HG02885 (cell line): Measurements from ENCODE around the gene KSR2.
"Not testable (repeated sequence)": the region's sequence is repeated elsewhere in the genome, so short reads cannot be mapped to it uniquely, and the experiment has no call there.

Experiments
- ATAC-seq: cut with Tn5 transposase; IDR thresholded peaks from one replicate; pipeline ENCODE4 v1.9.1; 2021; ENCODE audit warnings: mild to moderate bottlenecking; ENCODE audit not compliant: unreplicated experiment, poor library complexity

Gene KSR2

DNA sequence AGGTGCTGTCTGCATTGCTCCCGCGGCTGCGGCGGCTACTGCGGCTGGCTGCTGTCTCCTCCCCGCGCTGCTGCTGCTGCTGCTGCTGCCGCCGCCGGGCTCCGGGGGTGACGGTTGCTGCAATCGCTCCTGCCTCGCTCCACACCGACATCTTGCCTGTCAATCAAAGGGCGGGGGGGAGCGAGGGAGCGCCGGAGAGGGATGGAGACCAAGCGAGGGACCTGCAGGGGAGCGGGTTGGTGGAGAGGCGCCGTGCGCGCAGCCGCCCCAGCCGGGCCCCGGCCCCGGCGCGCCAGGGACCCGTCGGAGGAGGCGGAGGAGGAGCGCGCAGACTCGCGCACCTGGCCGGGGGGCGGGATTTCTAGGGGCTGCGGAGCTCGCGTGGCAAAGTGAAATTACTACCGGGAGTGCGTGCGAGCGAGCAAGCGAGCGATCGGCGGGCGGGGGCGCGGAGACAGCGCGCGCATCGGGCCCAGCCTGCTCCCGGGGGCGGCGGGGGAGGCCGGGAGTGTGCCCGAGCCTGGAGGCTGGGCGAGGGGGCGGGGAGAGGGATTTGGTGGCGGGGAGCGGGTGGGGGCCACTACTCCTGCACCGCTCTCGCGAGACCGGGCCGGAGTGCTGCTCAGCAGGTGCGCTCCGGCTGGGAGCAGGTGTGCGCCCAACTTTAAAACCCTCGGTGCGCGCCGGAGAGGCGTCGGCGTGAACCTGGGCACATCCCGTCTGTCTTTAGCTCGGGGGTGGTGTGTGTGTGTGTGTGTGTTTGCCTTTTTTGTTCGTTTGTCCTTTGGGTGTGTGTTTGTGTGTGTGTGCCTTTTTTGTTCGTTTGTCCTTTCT, at the start of gene KSR2:
KSR2 (minus strand) TSS at position 165 of the 834 bp plus-strand sequence. CDS start 735 bp downstream, outside the sequence.
- ATAC-seq, result peak; percentile 76

DNA sequence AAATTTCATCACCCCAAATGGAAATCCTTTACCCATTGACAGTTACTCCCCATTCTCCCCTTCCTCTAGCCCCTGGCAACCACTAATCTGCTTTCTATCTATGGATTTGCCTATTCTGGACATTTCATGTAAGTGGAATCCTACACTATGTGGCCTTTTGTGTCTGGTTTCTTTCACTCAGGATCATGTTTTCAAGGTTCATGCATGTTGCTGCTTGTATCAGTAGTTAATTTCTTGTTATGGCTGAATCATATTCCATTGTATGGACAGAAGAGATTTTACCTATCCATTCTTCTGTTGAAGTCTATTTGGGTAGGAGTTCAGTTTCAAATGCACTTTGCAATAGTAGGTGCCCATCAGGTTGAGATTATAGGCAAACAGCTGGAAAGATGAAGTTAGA, 49.1 kb upstream of the KSR2 start:
- ATAC-seq, result no peak

DNA sequence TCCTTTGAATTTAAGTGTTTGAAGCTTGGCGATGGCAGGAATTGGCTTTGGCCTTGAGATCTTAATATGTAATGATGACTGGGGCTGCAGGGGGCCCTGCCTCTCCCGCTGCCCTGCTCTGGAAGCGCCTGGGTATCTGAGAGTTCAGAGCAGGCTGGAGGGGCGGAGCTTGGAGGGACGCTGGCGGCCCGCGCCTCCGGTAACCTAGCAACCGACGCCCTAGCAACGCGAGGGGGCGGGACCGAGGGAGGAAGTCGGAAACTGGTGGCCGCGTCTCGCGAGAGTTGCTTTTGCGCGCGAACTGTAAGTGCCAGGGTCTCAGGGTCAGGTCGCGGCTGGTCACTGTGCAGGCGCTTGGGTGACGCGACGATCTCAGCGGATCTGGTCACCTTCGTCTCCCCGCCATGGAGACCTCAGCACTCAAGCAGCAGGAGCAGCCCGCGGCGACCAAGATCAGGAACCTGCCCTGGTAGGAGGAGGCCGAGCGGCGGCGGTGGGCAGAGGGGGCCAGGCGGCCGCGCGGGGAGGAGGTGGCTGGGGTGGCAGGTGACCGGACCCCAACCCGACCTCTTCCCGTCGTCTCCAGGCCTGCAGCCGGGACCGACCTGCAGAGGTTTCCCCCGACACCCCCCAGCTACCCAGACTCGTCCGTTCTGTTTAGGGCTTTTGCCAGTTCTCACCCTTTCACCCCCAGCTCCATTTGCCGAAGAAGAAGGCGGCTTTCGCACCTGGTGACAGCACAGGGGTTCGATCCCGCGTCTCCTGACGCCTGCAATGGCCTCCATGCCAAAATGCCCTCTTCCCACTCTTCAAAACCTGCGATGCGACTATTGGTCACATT, 47.9 kb upstream of the KSR2 start, which contains the start of gene RFC5:
RFC5 (plus strand) TSS at position 280 of the 841 bp plus-strand sequence; CDS start at position 405, 125 bp downstream.
- ATAC-seq, result peak; percentile 98

DNA sequence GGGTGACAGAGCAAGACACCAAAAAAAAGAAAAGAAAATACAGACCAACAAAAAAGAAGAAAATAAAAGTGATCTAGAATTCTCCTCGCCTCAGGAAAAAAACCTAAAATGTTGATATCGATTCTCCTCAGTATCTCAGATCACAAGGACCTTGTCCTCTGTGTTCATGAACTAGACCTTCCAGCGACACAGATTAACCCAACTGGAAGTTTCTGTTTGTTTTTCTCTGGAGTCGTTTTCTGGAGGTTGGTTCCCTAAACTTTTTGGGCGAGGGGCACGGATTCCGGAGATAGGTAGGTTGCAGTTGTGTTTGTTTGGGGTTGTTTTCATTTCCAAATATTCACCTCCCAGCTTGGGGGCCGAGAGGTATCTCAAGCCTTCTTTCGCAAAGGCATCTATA, 47.2 kb upstream of the KSR2 start:
- no peak for ATAC-seq

DNA sequence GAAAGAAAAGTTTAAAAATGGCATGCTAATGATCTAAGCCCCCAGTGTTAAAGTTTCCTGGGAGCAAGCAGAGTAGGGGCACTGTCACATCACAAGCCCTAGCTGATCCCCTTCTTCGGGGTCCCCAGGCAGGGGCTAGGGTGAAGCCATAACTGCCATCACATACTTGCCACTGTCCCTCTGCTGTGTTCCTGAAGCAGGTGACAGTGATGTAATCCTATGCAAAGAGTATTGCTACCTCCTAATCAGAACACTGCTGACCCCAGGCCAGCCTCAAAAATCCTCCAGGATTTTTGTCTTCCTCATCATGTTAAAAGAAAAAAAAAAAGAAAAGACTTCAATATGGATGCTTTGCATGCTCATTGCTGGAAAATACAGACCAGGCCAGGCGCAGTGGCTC, 46.5 kb upstream of the KSR2 start:
- ATAC-seq, result no peak

DNA sequence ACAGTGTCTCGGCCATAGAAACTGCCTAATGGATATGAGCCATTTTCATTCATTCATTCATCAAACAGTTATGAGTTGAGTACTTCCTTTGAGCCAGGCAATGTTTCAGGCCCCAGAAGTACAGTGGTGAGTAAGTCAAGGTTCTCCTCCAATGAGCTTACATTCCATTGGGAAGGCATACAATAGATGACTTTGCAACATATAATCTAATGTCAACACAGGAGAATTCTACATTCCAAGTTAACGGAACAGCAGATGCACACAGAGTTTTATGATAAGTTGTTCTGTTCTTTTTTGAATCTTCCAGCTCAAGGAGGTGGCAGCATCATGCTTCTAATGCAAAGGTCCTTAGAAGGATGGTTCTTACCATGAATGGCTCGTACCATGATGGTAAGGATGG, 44.5 kb upstream of the KSR2 start:
- ATAC-seq, result no peak

DNA sequence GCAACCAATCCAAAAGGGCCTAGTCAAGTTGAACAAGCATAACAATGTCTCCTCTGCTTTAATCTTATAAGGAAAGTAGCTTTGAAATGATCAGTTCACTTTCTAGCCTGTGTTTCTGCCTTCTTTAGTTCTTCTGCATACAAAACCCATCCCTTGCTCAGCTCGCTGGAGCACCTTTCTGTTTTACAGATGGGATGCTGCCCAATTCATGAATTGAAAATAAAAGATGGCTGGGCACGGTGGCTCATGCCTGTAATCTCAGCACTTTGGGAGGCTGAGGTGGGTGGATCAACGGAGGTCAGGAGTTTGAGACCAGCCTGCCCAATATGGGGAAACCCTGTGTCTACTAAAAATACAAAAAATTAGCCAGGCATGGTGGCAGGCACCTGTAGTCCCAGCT, 43.2 kb upstream of the KSR2 start:
- no peak for ATAC-seq

DNA sequence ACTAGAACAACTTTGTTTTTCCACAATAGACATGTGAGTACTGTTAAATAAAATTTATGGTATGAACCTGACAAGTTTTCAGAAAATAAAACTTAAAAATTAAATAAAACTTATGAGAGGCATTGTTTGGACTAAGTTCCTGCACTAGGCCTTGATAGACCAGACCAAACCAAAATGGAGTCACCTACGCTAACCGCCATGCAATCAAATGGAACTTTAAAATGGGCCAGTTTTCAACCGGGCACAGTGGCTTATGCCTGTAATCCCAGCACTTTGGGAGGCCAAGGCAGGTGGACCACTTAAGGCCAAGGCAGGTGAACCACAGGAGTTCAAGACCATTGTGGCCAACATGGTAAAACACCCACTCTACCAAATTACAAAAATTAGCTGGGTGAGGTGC, 42.6 kb upstream of the KSR2 start:
- no peak for ATAC-seq

DNA sequence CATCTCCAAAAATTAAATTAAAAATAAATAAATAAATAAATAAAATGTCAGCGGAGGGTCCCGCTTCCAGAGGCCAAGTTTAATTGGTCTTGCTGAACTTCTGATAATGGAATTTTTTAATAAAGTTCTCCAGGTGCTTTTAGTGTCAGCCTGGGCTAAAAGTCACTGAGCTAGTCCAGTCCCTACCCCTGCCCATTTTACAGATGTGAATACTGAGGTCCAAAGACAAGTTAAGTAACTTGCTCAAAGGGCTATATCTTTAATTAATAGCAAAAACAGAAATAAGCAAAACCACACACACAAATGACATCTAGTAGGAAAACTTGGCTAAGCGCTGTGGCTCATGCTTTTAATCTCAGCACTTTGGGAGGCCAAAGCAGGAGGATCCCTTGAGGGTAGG, 42.1 kb upstream of the KSR2 start:
- ATAC-seq, result no peak

DNA sequence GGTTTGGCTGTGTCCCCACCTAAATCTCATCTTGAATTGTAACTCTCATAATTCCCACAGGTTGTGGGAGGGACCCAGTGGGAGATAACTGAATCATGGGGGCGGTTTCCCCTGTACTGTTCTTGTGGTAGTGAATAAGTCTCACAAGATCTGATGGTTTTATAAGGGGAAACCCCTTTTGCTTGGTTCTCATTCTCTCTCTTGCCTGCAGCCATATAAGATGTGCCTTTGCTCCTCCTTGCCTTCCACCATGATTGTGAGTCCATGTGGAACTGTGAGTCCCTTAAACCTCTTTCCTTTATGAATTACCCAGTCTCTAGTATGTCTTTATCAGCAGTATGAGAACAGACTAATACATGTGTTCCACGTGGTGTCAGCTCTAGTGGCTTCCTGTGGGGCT, 31.0 kb upstream of the KSR2 start:
- ATAC-seq, result not testable (repeated sequence)

DNA sequence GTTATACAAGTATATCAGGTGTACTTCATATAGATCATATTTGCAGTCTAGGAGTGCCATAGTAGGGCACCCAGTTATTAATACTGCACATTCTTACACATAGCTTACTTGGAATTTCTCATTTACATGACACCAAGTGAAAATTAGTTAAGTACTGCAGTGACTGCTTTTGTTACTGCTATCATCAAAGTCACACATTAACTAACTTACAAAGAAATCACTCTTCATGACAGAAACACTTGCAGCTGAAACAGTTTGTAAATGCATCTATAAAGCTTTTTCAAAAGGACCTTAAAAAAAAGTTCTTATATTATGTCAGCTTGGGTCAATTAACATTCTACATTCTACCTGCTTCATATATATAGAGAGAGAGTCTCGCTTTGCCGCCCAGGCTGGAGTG, 29.9 kb upstream of the KSR2 start:
- no peak for ATAC-seq

DNA sequence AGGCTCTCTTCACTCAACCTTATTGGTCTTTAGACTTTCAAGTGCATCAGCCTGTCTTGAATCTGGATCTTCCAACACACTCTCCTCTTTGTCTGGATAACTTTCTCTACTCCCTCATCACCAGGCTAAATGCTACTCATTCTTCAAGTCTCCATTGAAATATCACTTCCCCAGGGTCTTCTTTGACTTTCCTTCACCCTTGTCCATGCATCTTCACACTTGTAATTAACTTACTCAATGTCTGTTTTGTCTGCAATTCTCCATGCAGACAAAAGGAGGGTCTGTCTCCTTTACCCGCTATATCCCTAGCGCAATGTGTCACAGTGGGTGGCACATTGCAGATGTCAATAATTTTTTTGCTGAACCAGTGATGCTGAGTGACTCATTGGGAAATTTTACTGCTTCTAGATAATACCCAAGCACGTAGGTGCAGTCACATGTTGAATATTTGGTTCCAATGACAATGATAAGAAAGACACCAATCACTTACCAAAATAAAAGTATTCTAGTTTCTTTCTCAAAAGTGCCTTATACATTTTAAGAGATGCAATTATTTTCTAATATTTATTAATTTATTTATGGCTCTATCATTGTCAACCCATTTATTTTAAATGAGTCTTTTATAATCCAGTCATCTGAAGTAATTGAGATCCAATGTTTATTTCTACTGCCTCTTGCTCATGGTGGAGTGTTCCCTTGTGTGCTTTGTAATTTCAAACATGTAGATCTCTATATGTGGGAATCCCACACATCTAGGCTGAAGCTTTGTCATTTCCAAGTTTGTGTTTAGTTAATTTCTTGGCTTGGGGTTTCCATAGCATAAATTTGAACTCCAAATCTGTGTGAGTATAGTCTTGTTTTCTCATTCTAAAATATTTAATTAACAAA, 26.0 kb upstream of the KSR2 start:
- no peak for ATAC-seq

DNA sequence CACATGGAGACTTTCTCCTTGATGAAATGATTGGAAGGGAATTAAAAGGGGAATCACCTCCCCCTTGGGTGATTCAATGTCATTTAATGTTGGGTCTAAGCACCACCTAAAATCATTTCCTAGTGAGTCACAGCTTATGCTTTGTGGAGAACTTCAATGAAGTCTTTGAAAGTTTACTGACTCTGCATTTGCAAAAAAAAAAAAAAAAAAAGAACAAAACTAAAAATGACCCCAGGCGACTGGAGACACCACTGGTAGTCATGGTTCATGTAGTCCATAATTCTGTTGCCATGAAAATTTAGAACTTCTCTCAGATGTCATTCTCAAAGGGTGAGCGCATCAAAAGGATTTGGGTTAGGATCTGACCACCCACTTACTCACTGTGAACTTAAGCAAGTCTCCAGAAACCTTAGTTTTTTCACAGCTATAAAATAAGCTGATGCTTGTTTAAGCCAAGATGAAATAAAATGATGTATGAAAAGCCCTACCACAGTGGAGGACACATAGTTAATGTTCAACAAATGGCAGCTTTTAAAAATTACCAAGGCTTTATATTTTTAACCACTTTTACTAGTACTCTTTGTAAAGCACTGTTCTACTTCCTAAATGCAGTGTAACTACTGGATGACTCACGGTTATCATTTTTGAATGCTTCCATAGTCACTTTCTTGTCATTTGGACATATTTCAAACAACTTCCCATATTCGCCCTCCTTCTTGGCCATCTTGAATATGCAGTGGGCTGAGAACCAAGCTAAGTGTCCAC, 18.1 kb upstream of the KSR2 start:
- no peak for ATAC-seq

DNA sequence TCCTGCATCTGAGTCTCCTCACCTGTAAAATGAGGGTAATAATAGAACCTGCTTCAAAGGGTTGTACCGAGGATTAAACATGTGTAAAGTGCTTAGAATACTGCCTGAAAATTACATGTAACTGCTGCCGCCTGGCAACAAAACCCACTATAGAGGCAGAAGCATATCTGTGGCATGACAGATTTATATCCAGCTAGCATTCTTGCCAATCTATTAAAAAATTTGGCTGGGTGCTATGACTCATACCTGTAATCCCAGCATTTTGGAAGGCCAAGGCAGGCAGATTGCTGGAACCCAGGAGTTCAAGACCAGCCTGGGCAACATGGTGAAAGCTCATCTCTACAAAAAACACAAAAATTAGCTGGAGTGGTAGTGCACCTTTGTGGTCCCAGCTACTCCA, 16.4 kb upstream of the KSR2 start:
- ATAC-seq, result no peak

DNA sequence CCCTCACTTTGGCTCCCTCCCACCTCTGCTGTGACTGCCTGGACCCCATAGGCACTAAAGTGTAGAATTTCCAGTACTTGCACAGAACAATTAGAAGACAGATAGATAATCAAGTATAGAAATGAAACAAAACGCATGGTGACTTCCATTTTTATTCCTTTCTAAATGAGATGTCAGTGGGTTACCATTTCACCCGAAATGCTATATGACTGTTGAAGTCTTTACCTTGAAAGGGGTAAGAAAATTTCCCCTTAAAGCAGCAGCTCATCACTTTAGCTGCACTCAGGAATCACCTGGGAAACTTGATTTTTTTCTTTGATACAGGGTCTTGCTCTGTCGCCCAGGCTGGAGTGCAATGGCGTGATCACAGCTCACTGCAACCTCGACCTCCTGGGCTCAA, 12.5 kb upstream of the KSR2 start:
- no peak for ATAC-seq

DNA sequence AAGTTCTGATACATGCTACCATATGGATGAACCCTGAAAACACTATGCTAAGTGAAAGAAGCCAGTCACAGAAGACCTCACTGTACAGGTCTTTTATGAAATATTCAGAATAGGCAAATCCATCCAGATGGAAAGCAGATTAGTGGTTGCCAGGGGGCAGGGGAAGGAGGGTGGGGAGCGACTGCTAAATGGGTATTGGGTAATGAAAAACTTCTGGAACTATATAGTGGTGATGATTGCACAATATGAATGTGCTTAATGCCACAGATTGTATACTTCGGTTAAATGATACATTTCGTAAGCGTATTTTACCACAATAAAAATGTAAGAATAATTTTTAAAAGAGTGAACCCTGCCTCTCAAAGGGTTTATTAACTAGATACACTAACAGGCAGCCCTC, 11.8 kb upstream of the KSR2 start:
- ATAC-seq, result no peak

DNA sequence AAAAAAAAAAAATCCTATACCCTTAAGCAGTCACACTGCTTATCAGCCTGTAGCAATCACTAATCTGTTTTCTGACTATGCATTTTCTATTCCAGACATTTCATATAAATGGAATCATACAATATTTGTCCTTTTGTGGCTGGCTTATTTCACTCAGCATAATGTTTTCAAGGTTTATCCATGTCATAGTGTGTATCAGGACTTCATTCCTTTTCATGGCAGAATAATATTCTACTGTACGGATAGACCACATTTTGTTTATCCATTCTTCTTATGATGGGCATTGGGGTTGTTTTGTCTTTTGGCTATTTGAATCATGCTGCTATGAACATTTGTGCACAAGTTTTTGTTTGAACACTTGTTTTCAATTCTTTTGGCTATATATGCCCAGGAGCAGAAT, 8.6 kb upstream of the KSR2 start:
- ATAC-seq, result no peak

DNA sequence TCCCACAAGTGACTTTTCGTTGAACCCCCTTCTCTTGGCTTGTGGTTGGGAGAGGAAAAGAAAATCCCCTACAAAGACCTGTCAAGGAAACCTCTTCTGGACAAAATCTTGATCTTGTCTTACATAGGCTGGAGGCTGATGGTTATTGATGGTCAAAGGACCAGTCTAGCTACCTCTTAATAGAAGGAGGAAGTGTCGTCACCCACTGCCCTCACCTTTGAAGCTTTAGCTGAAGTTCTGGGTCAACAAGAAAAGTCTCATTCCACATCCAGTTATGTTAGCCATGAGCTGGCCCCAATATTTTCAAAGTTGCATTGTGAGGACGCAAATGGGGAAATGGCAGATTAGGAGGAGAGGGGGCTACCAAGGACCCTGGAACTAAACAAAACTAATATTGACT, 6.2 kb upstream of the KSR2 start:
- no peak for ATAC-seq

DNA sequence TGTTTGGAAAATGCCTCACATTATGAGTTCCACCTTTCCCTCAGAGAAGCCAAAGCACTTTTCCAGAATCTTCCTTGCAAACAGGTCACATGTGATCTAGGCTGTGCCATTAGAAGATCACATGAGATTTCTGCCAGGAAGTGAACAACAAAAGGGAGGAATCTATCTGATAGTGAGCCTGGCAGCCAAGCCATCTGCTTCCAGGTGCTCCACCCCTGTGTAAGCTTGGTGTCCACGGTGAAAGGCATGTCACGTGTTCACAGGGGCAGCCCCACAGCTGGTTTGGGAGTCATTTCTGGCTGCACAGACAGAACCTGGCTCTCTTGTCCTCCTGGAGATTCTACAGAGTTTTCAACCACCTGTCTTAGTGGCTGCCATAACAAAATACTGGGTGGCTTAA, 3.5 kb upstream of the KSR2 start:
- no peak for ATAC-seq

DNA sequence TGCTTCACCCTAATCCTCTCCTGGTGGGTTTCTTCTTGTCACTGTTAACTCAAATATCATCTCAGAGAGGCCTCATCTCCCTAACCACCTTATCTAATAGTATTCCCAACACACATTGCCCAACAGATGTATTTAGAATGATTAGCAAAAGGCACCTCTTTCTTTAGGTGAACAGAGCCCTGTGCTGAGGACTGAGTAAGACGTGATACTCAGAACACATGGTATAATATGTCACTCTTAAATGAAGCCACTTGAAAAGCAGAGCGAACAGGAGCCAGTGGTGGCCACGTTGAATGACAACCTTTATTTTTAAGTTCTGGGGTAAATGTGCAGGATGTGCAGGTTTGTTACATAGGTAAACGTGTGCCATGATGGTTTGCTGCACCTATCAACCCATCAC, 1.5 kb upstream of the KSR2 start:
- no peak for ATAC-seq
